Keratinocyte (primary cell): ENCODE measurements around the gene PRAF2. TPM values are rescaled to one million over a fixed set of nuclear protein-coding genes. Genes with fewer than 3 reads are reported as not detected.

Experiments used
- DNase-seq: peaks from one replicate; pipeline ENCODE4 v3.0.0-alpha.2; 2011; ENCODE audit warnings: low read depth, missing footprints, low spot score
- FAIRE-seq: peaks from 2 replicates; lab custom pipeline; 2011; peaks lifted over from hg19 to GRCh38; lab: Jason Lieb, UNC
- H2AFZ ChIP-seq: 2 replicates; pipeline ENCODE4 v1.6.0; 2012; ENCODE audit warnings: low read length, control low read depth, inconsistent platforms; ENCODE audit not compliant: control insufficient read depth
- H3K27ac ChIP-seq: 2 replicates; pipeline ENCODE4 v1.5.1; 2011; ENCODE audit warnings: low read length; ENCODE audit not compliant: control insufficient read depth, insufficient read depth
- H3K27me3 ChIP-seq: 3 replicates; pipeline ENCODE4 v1.6.0; 2011; ENCODE audit warnings: low read length; ENCODE audit not compliant: control insufficient read depth, insufficient read depth; ENCODE audit errors: extremely low read depth
- H3K36me3 ChIP-seq, 2 experiments: 2 replicates in 1 of 2; 3 replicates in 1 of 2; pipeline ENCODE4 v1.5.1; 2011; ENCODE audit warnings: low read length in 2 of 2, mild to moderate bottlenecking in 1 of 2; ENCODE audit not compliant: control insufficient read depth in 2 of 2, insufficient read depth in 2 of 2; ENCODE audit errors: extremely low read depth in 1 of 2
- H3K4me1 ChIP-seq: 3 replicates; pipeline ENCODE4 v1.5.1; 2011; ENCODE audit warnings: low read length; ENCODE audit not compliant: control insufficient read depth, insufficient read depth; ENCODE audit errors: extremely low read depth
- H3K4me2 ChIP-seq: 3 replicates; pipeline ENCODE4 v1.6.0; 2011; ENCODE audit warnings: low read depth, low read length; ENCODE audit not compliant: control insufficient read depth, insufficient read depth; ENCODE audit errors: extremely low read depth
- H3K4me3 ChIP-seq, 3 experiments: fragments of 200-600 bp in 1 of 3; sonication (generic) in 1 of 3; 2 replicates in 2 of 3; 3 replicates in 1 of 3; pipeline ENCODE4 v1.5.1; 2011 to 2016; ENCODE audit warnings: low read length in 3 of 3, mild to moderate bottlenecking in 3 of 3, control low read depth in 2 of 3, inconsistent platforms in 1 of 3, low read depth in 1 of 3, mixed read lengths in 1 of 3, mixed run types in 1 of 3, moderate library complexity in 1 of 3; ENCODE audit not compliant: control insufficient read depth in 2 of 3, insufficient read depth in 2 of 3; ENCODE audit errors: extremely low read depth in 1 of 3
- H3K79me2 ChIP-seq: 2 replicates; pipeline ENCODE4 v1.6.0; 2012; ENCODE audit warnings: low read length; ENCODE audit not compliant: control insufficient read depth, insufficient read depth
- H3K9ac ChIP-seq: 3 replicates; pipeline ENCODE4 v1.6.0; 2011; ENCODE audit warnings: low read length; ENCODE audit not compliant: control insufficient read depth, insufficient read depth; ENCODE audit errors: extremely low read depth
- H3K9me1 ChIP-seq: 3 replicates; pipeline ENCODE4 v1.6.0; 2011; ENCODE audit warnings: low read length; ENCODE audit not compliant: control insufficient read depth, insufficient read depth; ENCODE audit errors: extremely low read depth
- H3K9me3 ChIP-seq: 2 replicates; pipeline ENCODE4 v1.5.1; 2012; ENCODE audit warnings: low read depth, low read length; ENCODE audit not compliant: control insufficient read depth
- H4K20me1 ChIP-seq: 3 replicates; pipeline ENCODE4 v1.6.0; 2011; ENCODE audit warnings: low read length; ENCODE audit not compliant: control insufficient read depth, insufficient read depth; ENCODE audit errors: extremely low read depth
- EZH2 ChIP-seq: IDR thresholded peaks from one replicate; pipeline ENCODE4 v1.6.1; 2012; ENCODE audit warnings: inconsistent platforms, mild to moderate bottlenecking, low read length, moderate library complexity
- dilution Hi-C: fragments of 300-500 bp; cut with MboI; formaldehyde crosslinking; loops from one replicate; pipeline ENCODE4 v1.7.0; 2020; ENCODE audit warnings: low sequenced_read_pairs; ENCODE audit not compliant: extremely low pct_ligation_motif_present
- polyA plus RNA-seq, 5 experiments: library from polyadenylated mRNA; depleted of rRNA in 3 of 5; stranded (reverse) in 3 of 5; stranded (forward) in 1 of 5; unstranded in 1 of 5; fragments of >200 nt; gene quantifications; 1 replicate in 1 of 5; 2 replicates in 3 of 5; 3 replicates in 1 of 5; pipeline versions ENCODE4 v1.2.1 to v1.2.3, GENCODE V29; 2011 to 2012; ENCODE audit warnings: missing spikeins in 2 of 5, low read depth in 1 of 5, low replicate concordance in 1 of 5
- TF ChIP-seq, protein P1 (sequence below), 3 experiments: IDR thresholded peaks in 1 of 3; conservative IDR thresholded peaks in 1 of 3; optimal IDR thresholded peaks in 1 of 3; 2 replicates in 2 of 3; 3 replicates in 1 of 3; pipeline versions ENCODE3 to v1.5.1; 2011; ENCODE audit warnings: low read length in 3 of 3, mild to moderate bottlenecking in 3 of 3, moderate library complexity in 2 of 3, control low read depth in 1 of 3, inconsistent platforms in 1 of 3; ENCODE audit not compliant: insufficient read depth in 2 of 3; ENCODE audit errors: extremely low read depth in 1 of 3

The PRAF2 gene
- polyA plus RNA-seq, 1 donor (not counting 4 experiments of a cell fraction or from before 2014, with no cell fraction given) = 6.9 TPM

DNA sequence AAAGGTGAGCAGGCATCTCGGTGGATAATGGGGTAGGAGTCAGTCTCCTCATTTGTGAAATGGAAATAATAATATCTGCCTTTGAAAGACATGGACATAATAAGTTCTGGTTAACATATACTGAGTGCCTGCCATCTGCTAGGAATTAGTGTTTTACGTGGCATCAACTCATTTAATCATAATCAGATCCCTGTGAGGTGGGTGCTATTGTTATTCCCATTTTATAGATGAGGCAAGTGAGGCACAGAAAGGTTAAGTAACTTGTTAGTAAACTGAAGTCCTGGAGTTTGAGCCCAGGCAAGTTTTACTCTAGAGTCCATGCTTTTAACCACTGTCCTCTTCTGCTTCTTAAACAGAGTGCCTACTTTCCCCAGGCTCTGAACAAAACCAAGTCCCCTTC lies 7.5 kb downstream of the PRAF2 start:
- DNase-seq (no peak), FAIRE-seq (no peak)
- Histone ChIP-seq H2AFZ (no peak overlapping the region), H3K27me3 (no peaks in the 10 kb centered on the region), H3K4me3 (no peak overlapping the region), H3K4me2 (no peak overlapping the region), H3K9ac (no peak overlapping the region), H3K4me1 (no peaks in the 10 kb centered on the region), H3K27ac (no peak overlapping the region), H3K9me3 (no peaks in the 10 kb centered on the region), H4K20me1 (no peaks in the 10 kb centered on the region), H3K36me3 (peaks cover 0 to 20% of the 10 kb centered on the region in 2 experiments), H3K79me2 (peaks cover 4% of the 10 kb centered on the region), H3K9me1 (no peaks in the 10 kb centered on the region)
- dilution Hi-C loops = no loop called here
- TF ChIP-seq, protein P1, sequence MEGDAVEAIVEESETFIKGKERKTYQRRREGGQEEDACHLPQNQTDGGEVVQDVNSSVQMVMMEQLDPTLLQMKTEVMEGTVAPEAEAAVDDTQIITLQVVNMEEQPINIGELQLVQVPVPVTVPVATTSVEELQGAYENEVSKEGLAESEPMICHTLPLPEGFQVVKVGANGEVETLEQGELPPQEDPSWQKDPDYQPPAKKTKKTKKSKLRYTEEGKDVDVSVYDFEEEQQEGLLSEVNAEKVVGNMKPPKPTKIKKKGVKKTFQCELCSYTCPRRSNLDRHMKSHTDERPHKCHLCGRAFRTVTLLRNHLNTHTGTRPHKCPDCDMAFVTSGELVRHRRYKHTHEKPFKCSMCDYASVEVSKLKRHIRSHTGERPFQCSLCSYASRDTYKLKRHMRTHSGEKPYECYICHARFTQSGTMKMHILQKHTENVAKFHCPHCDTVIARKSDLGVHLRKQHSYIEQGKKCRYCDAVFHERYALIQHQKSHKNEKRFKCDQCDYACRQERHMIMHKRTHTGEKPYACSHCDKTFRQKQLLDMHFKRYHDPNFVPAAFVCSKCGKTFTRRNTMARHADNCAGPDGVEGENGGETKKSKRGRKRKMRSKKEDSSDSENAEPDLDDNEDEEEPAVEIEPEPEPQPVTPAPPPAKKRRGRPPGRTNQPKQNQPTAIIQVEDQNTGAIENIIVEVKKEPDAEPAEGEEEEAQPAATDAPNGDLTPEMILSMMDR (optimal IDR thresholded peaks at IDR 0.05 in 1 of 3, IDR thresholded peaks at IDR 0.05 in 1 of 3, conservative IDR thresholded peaks at IDR 0.05 in 1 of 3; ENCODE audit: extremely low read depth in 1 of 3, insufficient read depth in 2 of 3, low read length in 3 of 3) = no peak
- TF ChIP-seq EZH2 = no peak

DNA sequence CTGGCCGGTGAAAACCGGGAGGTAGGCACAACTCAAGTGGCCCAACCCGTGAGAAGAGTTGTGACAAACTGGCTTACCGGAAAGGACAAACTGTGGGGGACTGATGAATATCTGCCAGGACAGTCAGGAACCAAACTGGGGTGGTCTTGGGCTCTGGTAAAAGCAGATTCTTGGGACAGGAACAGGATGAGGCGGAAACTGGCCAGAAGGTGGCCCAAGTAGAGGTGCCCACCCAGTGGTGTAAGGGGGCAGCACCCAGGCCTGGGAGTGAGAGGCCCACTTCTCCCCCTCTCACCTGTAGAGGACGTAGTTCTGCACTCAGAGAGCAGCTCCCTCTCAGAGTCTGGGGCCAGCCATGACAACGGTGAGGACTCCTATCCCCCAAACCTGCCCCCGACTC lies 9.1 kb downstream of the PRAF2 start:
- DNase-seq = no peak
- Histone ChIP-seq H3K36me3 (peaks cover 8 to 23% of the 10 kb centered on the region in 2 experiments), H3K9me1 (no peaks in the 10 kb centered on the region), H3K4me2 (no peak overlapping the region), H3K4me1 (peaks cover 5% of the 10 kb centered on the region), H3K9ac (no peak overlapping the region), H2AFZ (no peak overlapping the region), H3K27me3 (no peaks in the 10 kb centered on the region), H3K4me3 (no peak overlapping the region), H3K27ac (no peak overlapping the region), H3K79me2 (peaks cover 16% of the 10 kb centered on the region), H4K20me1 (no peaks in the 10 kb centered on the region), H3K9me3 (no peaks in the 10 kb centered on the region)
- TF ChIP-seq EZH2 = no peak
- TF ChIP-seq, protein P1 (optimal IDR thresholded peaks at IDR 0.05 in 1 of 3, IDR thresholded peaks at IDR 0.05 in 1 of 3, conservative IDR thresholded peaks at IDR 0.05 in 1 of 3; ENCODE audit: extremely low read depth in 1 of 3, insufficient read depth in 2 of 3, low read length in 3 of 3) = no peak
- FAIRE-seq = no peak
- dilution Hi-C loops = no loop called here
